Measurements from ENCODE around the gene DNAJC11. TPM values are rescaled to one million over a fixed set of nuclear protein-coding genes. Genes with fewer than 3 reads are reported as not detected.
A peak's percentile ranks its signal among the peaks of the same experiment; 100 is the strongest.

The DNAJC11 gene
- total RNA-seq, 1 experiment from 2014 or later: 102 TPM

- TF ChIP-seq, protein P1, sequence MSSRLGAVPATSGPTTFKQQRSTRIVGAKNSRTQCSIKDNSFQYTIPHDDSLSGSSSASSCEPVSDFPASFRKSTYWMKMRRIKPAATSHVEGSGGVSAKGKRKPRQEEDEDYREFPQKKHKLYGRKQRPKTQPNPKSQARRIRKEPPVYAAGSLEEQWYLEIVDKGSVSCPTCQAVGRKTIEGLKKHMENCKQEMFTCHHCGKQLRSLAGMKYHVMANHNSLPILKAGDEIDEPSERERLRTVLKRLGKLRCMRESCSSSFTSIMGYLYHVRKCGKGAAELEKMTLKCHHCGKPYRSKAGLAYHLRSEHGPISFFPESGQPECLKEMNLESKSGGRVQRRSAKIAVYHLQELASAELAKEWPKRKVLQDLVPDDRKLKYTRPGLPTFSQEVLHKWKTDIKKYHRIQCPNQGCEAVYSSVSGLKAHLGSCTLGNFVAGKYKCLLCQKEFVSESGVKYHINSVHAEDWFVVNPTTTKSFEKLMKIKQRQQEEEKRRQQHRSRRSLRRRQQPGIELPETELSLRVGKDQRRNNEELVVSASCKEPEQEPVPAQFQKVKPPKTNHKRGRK (CRISPR knock-in tag; IDR thresholded peaks at IDR 0.05; ENCODE audit: borderline replicate concordance): no peak
- TF ChIP-seq, protein P2, sequence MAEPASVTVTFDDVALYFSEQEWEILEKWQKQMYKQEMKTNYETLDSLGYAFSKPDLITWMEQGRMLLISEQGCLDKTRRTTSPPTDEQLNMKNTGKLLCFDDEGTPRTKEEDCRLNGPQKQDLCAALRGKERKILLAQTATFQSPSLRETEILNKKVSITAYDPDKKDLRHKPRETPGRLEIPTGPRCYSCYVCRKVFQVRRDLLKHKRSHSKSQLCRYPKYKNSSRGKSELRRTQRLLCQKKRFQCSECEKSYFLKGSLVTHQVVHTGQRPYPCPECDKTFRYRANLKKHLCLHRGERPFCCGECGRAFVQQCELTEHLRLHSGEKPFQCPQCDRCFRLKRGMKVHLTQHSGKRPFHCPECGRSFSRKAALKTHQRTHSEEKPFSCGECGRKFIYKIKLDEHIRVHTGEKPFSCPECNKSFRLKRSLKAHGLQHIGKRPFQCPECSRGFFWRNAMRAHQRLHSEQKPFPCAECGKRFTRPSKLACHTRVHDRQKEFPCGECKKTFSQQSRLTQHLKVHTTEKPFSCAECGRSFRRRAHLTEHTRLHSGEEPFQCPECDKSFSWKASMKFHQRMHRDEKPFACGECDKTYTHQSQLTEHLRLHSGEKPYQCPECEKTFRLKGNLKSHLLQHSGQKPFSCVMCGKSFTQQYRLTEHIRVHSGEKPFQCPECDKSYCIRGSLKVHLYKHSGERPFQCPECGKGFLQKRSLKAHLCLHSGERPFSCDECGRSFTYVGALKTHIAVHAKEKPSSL (CRISPR knock-in tag; conservative IDR thresholded peaks at IDR 0.05): no peak
- TF ChIP-seq ZNF219 (CRISPR knock-in tag; IDR thresholded peaks at IDR 0.05; ENCODE audit: borderline replicate concordance): no peak
- TF ChIP-seq STAT6 (CRISPR knock-in tag; conservative IDR thresholded peaks at IDR 0.05; ENCODE audit: low read depth): no peak
- TF ChIP-seq ZNF138 (CRISPR knock-in tag; conservative IDR thresholded peaks at IDR 0.05): no peak
- no peak for TF ChIP-seq ZNF396 (CRISPR knock-in tag; IDR thresholded peaks at IDR 0.05; ENCODE audit: borderline replicate concordance)
- no peak for TF ChIP-seq TEAD4 (CRISPR knock-in tag; IDR thresholded peaks at IDR 0.05)
- TF ChIP-seq GABPB1 (CRISPR knock-in tag; IDR thresholded peaks at IDR 0.05): no peak
- TF ChIP-seq, protein P3, sequence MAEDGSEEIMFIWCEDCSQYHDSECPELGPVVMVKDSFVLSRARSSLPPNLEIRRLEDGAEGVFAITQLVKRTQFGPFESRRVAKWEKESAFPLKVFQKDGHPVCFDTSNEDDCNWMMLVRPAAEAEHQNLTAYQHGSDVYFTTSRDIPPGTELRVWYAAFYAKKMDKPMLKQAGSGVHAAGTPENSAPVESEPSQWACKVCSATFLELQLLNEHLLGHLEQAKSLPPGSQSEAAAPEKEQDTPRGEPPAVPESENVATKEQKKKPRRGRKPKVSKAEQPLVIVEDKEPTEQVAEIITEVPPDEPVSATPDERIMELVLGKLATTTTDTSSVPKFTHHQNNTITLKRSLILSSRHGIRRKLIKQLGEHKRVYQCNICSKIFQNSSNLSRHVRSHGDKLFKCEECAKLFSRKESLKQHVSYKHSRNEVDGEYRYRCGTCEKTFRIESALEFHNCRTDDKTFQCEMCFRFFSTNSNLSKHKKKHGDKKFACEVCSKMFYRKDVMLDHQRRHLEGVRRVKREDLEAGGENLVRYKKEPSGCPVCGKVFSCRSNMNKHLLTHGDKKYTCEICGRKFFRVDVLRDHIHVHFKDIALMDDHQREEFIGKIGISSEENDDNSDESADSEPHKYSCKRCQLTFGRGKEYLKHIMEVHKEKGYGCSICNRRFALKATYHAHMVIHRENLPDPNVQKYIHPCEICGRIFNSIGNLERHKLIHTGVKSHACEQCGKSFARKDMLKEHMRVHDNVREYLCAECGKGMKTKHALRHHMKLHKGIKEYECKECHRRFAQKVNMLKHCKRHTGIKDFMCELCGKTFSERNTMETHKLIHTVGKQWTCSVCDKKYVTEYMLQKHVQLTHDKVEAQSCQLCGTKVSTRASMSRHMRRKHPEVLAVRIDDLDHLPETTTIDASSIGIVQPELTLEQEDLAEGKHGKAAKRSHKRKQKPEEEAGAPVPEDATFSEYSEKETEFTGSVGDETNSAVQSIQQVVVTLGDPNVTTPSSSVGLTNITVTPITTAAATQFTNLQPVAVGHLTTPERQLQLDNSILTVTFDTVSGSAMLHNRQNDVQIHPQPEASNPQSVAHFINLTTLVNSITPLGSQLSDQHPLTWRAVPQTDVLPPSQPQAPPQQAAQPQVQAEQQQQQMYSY (CRISPR knock-in tag; IDR thresholded peaks at IDR 0.05): no peak
- no peak for TF ChIP-seq ATF3 (CRISPR knock-in tag; conservative IDR thresholded peaks at IDR 0.05)
- no peak for TF ChIP-seq IRF2 (CRISPR knock-in tag; IDR thresholded peaks at IDR 0.05; ENCODE audit: borderline replicate concordance, low read depth)
- TF ChIP-seq, protein P4, sequence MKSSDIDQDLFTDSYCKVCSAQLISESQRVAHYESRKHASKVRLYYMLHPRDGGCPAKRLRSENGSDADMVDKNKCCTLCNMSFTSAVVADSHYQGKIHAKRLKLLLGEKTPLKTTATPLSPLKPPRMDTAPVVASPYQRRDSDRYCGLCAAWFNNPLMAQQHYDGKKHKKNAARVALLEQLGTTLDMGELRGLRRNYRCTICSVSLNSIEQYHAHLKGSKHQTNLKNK (CRISPR knock-in tag; IDR thresholded peaks at IDR 0.05): no peak
- no peak for TF ChIP-seq ZBTB43 (CRISPR knock-in tag; IDR thresholded peaks at IDR 0.05)
- TF ChIP-seq ZNF121 (CRISPR knock-in tag; IDR thresholded peaks at IDR 0.05): no peak
- peak; percentile 59; the same call in 1 of the 2 replicates for TF ChIP-seq JUN (CRISPR knock-in tag; IDR thresholded peaks at IDR 0.05)
- no peak for TF ChIP-seq ZBTB21 (CRISPR knock-in tag; IDR thresholded peaks at IDR 0.05; ENCODE audit: borderline replicate concordance)
- no peak; the same call in 1 of the 2 replicates for TF ChIP-seq TEAD1 (CRISPR knock-in tag; IDR thresholded peaks at IDR 0.05)
- peak; percentile 46 for TF ChIP-seq ARID4B (CRISPR knock-in tag; IDR thresholded peaks at IDR 0.05; ENCODE audit: borderline replicate concordance)
Measured at GRCh38 chr1:6624710-6625583, 76.7 kb downstream of the DNAJC11 start, which contains the start of gene THAP3 (continued).

All from WTC11 (cell line).